ENCODE data around the gene GTF2F2.

DNA sequence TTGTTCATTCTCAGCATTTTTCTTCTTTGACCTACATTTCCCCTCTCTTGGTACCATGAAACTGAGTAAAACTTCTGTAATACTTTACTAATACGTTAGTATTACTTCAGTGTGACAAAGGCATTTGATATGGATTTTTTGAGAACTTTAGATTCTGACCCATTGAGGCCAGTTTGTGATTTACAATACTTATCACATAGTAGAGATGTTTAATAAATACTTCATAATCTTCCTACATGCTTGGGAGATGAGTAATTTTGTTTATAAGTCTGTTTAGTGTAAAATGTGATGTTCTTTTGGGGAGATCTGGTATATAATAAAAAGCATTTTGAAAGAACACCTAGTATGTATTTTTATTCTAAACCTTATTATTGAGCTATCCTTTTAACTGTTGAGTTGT lies 29.7 kb downstream of the GTF2F2 start:
- TF ChIP-seq CTCF (IDR thresholded peaks at IDR 0.05) (no peak), POLR2A (IDR thresholded peaks at IDR 0.05) (no peak), POLR2AphosphoS5 (IDR thresholded peaks at IDR 0.05) (no peak), EP300 (IDR thresholded peaks at IDR 0.05) (no peak)

All from upper lobe of left lung (tissue), 4 donors.